NCI-H187 (cell line): ENCODE data around the gene VAT1L.
"Not testable (repeated sequence)": the region's sequence is repeated elsewhere in the genome, so short reads cannot be mapped to it uniquely, and the experiment has no call there.

Experiments
- DNase-seq, 2 experiments: peaks; one replicate each; lab custom pipeline; 2025; lab: John Stamatoyannopoulos, UW

VAT1L gene

DNA sequence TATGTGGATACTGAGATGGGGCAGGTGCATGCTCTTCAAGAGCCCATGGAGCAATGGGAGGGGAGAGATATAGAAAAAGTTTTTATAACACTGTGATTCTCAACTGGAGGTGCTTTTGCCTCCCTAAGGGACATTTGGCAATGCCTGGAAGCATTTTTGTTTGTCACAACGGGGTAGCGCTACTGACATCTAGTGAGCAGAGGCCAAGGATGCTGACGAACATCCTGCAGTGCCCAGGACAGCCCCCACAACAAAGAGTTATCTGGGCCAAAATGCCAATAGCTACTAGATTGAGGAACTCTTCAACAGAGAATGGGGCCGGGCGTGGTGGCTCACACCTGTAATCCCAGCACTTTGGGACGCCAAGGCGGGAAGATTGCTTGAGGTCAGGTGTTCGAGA, 166.8 kb downstream of the VAT1L start:
- DNase-seq = no peak

- no peak for DNase-seq
Observed at GRCh38 chr16:77956231-77956630, 167.9 kb downstream of the VAT1L start.

- no peak for DNase-seq
Observed at GRCh38 chr16:77960766-77961165, 172.4 kb downstream of the VAT1L start.

DNA sequence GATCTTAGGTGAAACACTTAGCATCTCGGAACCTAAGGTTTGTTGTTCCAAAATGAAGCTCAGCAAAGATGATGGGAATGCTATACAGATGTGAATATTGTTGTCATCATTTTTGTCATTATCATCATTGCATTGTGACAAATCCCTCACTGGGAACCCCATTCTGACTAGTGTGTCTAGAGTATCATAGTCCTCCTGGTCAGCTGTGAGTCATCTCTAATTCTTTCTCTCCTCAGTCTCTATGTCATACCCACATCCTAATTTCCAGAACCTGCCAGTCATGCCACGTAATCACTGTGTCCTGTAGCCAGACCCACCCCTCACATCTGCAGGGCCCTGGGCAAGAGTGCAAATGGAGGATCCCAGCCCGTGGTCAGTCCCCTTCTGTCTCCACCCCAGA, 173.4 kb downstream of the VAT1L start:
- no peak for DNase-seq

DNA sequence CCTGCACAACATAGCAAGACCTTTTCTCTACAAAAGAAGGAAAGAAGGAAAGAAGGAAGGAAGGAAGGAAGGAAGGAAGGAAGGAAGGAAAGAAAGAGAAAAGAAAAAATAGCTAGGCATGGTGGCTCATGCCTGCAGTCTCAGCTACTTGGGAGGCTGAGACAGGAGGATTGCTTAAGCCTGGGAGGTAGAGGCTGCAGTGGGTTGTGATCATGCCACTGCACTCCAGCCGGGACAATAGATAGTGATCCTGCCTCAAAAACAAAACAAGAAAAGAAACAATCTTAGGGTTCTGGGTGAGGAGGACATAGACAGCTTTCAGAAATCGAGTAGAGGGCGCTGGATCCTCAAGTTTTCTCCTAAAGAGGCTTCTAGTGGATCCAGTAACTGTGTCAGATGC, 174.3 kb downstream of the VAT1L start:
- DNase-seq = no peak

DNA sequence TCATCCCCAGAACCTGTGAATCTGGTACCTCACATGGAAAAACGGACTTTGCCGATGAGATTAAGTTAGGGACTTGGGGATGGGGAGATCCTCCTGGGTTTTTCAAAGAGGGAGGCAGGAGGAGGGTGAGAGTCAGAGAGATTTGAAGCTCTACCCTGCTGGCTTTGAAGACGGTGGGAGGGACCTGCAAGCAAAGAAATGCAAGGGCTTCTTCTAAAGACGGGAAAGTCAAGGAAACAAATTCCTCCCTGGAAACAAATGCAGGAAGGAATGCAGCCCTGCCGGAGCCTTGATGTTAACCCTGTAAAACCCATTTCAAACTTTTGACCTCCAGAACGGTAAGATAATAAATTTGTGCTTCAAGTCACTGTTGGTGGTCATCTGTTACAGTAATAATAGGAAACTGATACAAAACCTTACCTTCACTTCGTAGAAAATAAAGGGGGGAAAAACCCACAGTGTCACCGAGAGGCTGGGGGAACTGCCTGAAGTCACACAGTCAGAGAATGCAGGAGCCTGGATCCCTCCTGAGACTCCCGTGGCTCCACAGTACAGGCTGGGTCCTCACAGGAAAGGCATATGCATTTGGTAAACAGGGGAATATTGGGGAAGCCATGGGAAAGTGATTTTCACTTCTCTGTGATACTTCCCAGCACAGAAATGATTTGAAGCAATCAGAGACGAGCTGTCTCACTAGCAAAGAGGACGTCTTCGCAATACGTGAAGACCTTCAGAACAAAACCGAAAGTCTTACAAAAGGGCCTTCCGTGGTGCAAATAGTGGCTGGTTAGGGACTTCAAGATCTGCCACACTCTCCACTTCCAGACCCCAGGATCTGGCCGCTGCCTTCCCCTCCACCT, 175.1 kb downstream of the VAT1L start:
- DNase-seq = no peak

DNA sequence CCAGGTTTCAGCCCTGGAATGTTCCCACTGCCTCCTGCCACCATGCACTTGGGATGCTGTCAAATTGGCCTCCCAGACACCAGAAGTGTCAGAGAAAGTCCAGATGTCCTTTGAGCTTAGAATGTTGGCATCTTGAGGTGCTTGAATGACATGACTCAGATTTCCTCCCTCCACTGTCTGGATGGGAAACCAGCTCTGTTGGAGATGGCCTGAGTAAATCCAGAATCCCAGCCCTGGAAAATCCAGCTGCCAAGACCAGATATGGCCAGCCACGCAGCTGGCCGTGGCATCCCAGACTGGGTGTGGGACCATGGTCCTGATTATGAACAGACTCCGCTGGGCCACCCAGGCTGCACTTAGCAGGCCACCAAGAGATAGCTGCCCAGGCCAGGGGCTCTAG, 177.0 kb downstream of the VAT1L start:
- no peak for DNase-seq

GRCh38 chr16:77967054-77967904, 178.9 kb downstream of the VAT1L start:
- no peak for DNase-seq

DNA sequence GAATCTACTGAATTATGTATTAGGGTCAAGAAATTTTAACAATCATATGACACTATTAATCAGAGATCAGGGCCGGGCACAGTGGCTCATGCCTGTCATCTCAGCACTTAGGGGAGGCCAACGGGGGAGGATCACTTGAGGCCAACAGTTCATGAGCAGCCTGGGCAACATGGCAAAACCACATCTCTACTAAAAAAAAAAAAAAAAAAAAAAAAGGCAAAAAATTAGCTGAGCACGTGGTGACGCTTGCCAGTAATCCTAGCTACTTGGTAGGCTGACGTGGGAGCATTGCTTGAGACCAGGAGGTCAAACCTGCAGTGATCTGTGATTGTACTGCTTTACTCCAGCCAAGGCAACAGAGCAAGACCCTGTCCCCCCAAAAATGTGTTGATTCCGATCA, 181.5 kb downstream of the VAT1L start:
- DNase-seq = no peak

- DNase-seq = no peak
Observed at GRCh38 chr16:77970371-77970770, 182.0 kb downstream of the VAT1L start.

DNA sequence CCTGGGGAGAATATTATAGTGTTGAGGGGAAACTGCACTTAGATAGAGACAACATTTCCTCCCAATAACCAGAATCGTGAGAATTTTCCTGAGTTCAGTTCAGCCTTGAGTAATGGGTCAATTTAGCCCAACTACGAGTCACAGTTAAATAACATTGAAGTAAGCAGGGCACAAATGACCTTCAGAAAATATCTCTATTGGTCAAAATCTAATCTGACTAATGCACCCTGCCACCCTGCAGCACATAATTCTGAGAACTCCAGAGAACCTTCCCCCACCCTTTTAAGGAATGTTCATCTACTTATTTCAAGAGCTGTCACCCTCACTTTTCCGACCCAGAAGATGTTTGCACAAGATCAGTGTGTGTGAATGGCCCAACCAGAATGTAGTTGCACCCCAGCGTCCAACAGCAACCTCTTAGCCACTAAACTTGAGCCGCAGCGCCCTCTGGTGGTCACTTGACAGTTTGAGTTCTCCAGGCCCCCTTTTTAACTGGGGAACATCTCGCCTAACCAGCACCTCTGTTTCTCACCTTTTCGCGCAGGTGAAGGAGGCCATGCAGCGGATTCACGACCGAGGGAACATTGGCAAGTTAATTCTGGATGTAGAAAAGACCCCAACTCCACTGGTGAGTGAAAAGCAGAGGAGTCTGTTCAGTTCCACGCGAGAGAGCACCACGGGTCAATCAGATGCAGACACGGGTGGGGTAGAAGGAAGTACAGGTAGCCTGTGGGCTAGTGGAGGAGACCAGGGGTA, 183.1 kb downstream of the VAT1L start:
- peak; percentile 23 to 26 for DNase-seq

DNA sequence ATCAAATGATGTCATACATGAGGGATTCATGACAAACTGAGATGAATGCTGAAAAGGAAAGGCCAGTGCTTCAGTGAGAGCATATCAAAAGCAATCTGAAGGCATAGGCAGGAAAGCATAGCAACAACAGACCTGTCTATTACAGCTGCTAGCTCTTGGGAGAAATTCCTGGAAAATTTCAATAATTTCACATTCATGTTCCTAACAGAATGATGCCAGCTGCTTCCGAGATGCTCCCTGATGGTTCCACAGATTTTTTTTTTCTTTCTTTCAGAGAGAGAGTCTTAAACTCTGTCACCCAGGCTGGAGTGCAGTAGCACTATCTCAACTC, 183.7 kb downstream of the VAT1L start:
- DNase-seq = no peak

- no peak for DNase-seq
Observed at GRCh38 chr16:77974883-77975282, 186.5 kb downstream of the VAT1L start.

- DNase-seq = no peak
Observed at GRCh38 chr16:77975942-77976341, 187.6 kb downstream of the VAT1L start.

DNA sequence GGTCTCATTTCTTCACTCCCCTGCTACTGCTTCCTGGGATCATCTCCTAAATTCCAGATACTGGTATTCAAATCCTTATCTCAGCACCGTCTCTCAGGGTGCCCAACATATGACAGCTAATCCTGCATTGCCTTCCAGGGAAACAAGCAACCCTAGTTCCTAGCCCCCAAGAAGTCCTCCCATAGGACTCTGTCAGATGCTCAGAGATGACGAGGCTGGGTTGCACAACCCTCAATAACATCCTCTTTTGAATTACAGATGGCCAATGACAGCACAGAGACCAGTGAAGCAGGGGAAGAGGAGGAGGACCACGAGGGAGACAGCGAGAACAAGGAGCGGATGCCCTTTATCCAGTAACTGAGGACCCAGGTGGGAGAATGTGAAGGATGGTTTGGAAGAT, 189.0 kb downstream of the VAT1L start:
- no peak for DNase-seq

- no peak for DNase-seq
Observed at GRCh38 chr16:77985111-77985510, 196.7 kb downstream of the VAT1L start.

GRCh38 chr16:77986011-77986740, 197.8 kb downstream of the VAT1L start:
- DNase-seq = no peak

GRCh38 chr16:77987810-77988209, 199.4 kb downstream of the VAT1L start:
- DNase-seq = no peak

DNA sequence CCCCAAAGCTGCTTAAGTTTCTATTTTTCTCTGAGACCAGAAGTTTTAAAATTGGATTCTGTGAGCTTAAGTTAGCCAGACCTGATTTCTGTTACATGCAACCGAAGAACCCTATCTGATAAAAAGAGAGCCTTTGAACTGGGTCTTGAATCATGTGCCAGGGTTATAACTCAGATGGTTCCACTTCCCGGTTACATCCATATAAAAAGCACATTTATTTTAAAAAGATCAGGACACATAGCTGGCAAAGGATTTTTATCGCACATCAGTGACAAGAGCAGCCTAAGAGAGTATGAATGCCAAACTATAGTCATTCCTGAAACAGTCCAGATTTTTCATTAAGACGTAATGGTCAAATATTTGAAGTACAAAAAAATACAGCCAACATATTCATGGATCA, 201.5 kb downstream of the VAT1L start:
- no peak for DNase-seq

DNA sequence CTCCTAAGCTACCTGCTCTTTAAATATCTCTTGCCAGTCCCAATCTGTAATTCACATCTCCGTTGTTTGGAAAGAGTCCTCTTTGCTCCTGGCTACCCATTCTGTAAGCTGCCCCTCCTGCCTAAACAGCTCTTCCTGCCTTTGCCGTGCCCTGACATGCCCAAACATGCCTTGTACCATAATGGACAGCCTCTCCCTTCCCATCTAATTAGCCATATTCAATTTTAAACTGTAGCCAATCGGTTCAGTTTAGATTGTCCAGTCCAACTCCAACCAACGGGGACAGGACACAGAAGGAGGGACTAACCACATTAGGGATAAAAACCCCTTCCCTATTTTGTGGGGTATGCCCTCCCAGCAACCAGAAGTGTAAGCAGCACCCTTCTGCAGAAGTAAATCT, 203.3 kb downstream of the VAT1L start:
- peak in 1 of 2 experiments; percentile 10 for DNase-seq

GRCh38 chr16:77992381-77992780, 204.0 kb downstream of the VAT1L start:
- DNase-seq = not testable (repeated sequence)
